Suprapubic skin (tissue), 4 donors: ENCODE measurements around the gene RFX8.

Source experiments
- EP300 ChIP-seq: sonication (generic); formaldehyde crosslinking; IDR thresholded peaks from one replicate; pipeline ENCODE4 v1.6.1; 2017; ENCODE audit warnings: antibody characterized with exemption
- POLR2A ChIP-seq, 2 donors: fragments of 450-650 bp; IDR thresholded peaks; one replicate each; pipeline ENCODE4 v1.6.1; 2017; ENCODE audit warnings: antibody characterized with exemption in 2 of 2, mild to moderate bottlenecking in 2 of 2, moderate library complexity in 2 of 2
- POLR2AphosphoS5 ChIP-seq, 3 donors: sonication (generic); formaldehyde crosslinking; IDR thresholded peaks; one replicate each; pipeline ENCODE4 v1.6.1; 2017; ENCODE audit warnings: antibody characterized with exemption in 3 of 3
- TF ChIP-seq, protein P1 (sequence below), 2 donors: fragments of 200-600 bp in 1 of 2; fragments of 450-650 bp in 1 of 2; sonication (generic) in 1 of 2; IDR thresholded peaks; one replicate each; pipeline ENCODE4 v1.5.1; 2016 to 2019; ENCODE audit warnings: antibody characterized with exemption in 2 of 2, mild to moderate bottlenecking in 1 of 2, moderate library complexity in 1 of 2

DNA sequence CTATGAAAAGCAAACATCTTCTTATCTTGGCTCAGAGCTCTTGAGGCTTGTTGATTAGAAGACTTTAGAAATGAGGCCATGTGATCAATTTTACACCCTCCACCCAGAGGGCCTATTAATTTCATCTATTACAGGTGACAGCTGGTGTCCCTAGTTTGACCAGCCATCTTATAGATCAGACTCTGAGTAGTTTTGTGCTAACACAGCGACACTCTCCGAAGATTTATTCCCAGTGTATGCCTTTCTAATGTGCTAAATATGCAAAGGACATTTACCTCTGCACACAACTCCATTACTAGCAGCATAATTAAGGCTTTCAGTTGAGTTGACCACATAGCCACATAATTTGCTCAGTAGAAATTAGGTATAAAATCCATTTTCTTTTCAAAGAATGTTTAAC is 2.6 kb upstream of the RFX8 start:
- TF ChIP-seq, protein P1, sequence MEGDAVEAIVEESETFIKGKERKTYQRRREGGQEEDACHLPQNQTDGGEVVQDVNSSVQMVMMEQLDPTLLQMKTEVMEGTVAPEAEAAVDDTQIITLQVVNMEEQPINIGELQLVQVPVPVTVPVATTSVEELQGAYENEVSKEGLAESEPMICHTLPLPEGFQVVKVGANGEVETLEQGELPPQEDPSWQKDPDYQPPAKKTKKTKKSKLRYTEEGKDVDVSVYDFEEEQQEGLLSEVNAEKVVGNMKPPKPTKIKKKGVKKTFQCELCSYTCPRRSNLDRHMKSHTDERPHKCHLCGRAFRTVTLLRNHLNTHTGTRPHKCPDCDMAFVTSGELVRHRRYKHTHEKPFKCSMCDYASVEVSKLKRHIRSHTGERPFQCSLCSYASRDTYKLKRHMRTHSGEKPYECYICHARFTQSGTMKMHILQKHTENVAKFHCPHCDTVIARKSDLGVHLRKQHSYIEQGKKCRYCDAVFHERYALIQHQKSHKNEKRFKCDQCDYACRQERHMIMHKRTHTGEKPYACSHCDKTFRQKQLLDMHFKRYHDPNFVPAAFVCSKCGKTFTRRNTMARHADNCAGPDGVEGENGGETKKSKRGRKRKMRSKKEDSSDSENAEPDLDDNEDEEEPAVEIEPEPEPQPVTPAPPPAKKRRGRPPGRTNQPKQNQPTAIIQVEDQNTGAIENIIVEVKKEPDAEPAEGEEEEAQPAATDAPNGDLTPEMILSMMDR (IDR thresholded peaks at IDR 0.05): no peak
- TF ChIP-seq POLR2A (IDR thresholded peaks at IDR 0.05) (no peak), POLR2AphosphoS5 (IDR thresholded peaks at IDR 0.05) (no peak), EP300 (no peak)
